Naive thymus-derived CD8-positive, alpha-beta T cell (primary cell): ENCODE data around the gene SLC25A47. TPM values are rescaled to one million over a fixed set of nuclear protein-coding genes. Genes with fewer than 3 reads are reported as not detected.
"Not testable (repeated sequence)": the region's sequence is repeated elsewhere in the genome, so short reads cannot be mapped to it uniquely, and the experiment has no call there.

Source experiments
- ATAC-seq, 2 donors: fragments of 150-1000 bp; cut with Tn5 transposase in 1 of 2; sonication (Bioruptor Pico), chemical (Tn5 transposase) in 1 of 2; 1 replicate in 1 of 2; 2 replicates in 1 of 2; pipeline ENCODE4 v1.10.0; 2021; ENCODE audit warnings: mild to moderate bottlenecking in 2 of 2, moderate library complexity in 2 of 2
- POLR2A ChIA-PET: fragments of 350-600 bp; sonication (Branson Sonifier 250); formaldehyde crosslinking; loops from one replicate; lab custom pipeline; 2021; ENCODE audit warnings: antibody characterized with exemption; lab: Charles Lee
- DNase-seq, 10 donors: peaks; one replicate each; pipeline versions ENCODE4 v3.0.0 to v3.0.0-alpha.2; 2020 to 2022
- H3K27ac Mint-ChIP-seq, 10 donors: one replicate each; pipeline ENCODE4 v1.8.0; 2020 to 2022; ENCODE audit warnings: mild to moderate bottlenecking in 10 of 10, mixed read lengths in 10 of 10, moderate library complexity in 4 of 10, inconsistent platforms in 1 of 10
- H3K27me3 Mint-ChIP-seq, 5 donors: one replicate each; pipeline ENCODE4 v1.8.0; 2021 to 2022; ENCODE audit warnings: mixed read lengths in 5 of 5
- H3K36me3 Mint-ChIP-seq, 3 donors: one replicate each; pipeline ENCODE4 v1.8.0; 2020 to 2022; ENCODE audit warnings: mixed read lengths in 3 of 3, mild to moderate bottlenecking in 2 of 3, inconsistent platforms in 1 of 3
- H3K4me1 Mint-ChIP-seq, 4 donors: one replicate each; pipeline ENCODE4 v1.8.0; 2021 to 2022; ENCODE audit warnings: mixed read lengths in 4 of 4
- H3K4me3 Mint-ChIP-seq, 10 donors: one replicate each; pipeline ENCODE4 v1.8.0; 2020 to 2022; ENCODE audit warnings: mild to moderate bottlenecking in 10 of 10, mixed read lengths in 10 of 10, moderate library complexity in 6 of 10, inconsistent platforms in 1 of 10
- H3K9me3 Mint-ChIP-seq, 9 donors: one replicate each; pipeline ENCODE4 v1.8.0; 2020 to 2022; ENCODE audit warnings: mixed read lengths in 9 of 9, mild to moderate bottlenecking in 3 of 9, inconsistent platforms in 1 of 9, moderate library complexity in 1 of 9
- polyA plus RNA-seq, 3 donors: library from polyadenylated mRNA; unstranded; fragments of 300-500 nt; fragmentation: Illumina TruSeq; gene quantifications; one replicate each; pipeline ENCODE4 v1.2.3, GENCODE V29; 2021
- total RNA-seq, 8 experiments: library from RNA in 2 of 8; stranded (reverse) in 2 of 8; gene quantifications; one replicate each; pipeline ENCODE4 v1.2.3 and lab custom pipeline; 2021 to 2026

Gene SLC25A47
- total and polyA plus RNA-seq, 5 experiments from 2014 or later, result not detected

- Mint-ChIP-seq H3K27me3 (no peaks in the 10 kb centered on the region), H3K9me3 (no peaks in the 10 kb centered on the region), H3K4me1 (peaks cover 0 to 23% (median 2%) of the 10 kb centered on the region in 4 donors), H3K36me3 (no peaks in the 10 kb centered on the region), H3K27ac (no peak overlapping the region), H3K4me3 (no peak overlapping the region)
- ATAC-seq (no peak), DNase-seq (no peak)
- POLR2A ChIA-PET, result interaction anchor here (1.7 kb wide), 1 partner anchor 10 kb away, joined by 5 read pairs; no protein-coding TSS in a partner anchor
These were observed 30.2 kb upstream of the SLC25A47 start for GRCh38 chr14:100292776-100293461.

GRCh38 chr14:100293497-100294212 is 29.5 kb upstream of the SLC25A47 start:
- POLR2A ChIA-PET, result interaction anchor here (1.7 kb wide), 1 partner anchor 10 kb away, joined by 5 read pairs; no protein-coding TSS in a partner anchor
- Mint-ChIP-seq H3K4me3 (no peak overlapping the region), H3K27ac (no peak overlapping the region)

GRCh38 chr14:100294213-100294962 is 28.8 kb upstream of the SLC25A47 start:
- DNase-seq (no peak), ATAC-seq (no peak)
- POLR2A ChIA-PET, result interaction anchor here (1.0 kb wide), 1 partner anchor 13 kb away, joined by 3 read pairs; no protein-coding TSS in a partner anchor
- H3K4me3 Mint-ChIP-seq, result no peak overlapping the region
- H3K9me3 Mint-ChIP-seq, result no peaks in the 10 kb centered on the region
- peaks cover 0 to 24% (median 4%) of the 10 kb centered on the region in 4 donors for H3K4me1 Mint-ChIP-seq
- H3K36me3 Mint-ChIP-seq, result no peaks in the 10 kb centered on the region
- no peaks in the 10 kb centered on the region for H3K27me3 Mint-ChIP-seq
- H3K27ac Mint-ChIP-seq, result peak overlapping the region in 1 of 10 donors; percentile 15

More at GRCh38 chr14:100293497-100294212, 29.5 kb upstream of the SLC25A47 start:
- H3K4me1 Mint-ChIP-seq, result peaks cover 0 to 24% (median 4%) of the 10 kb centered on the region in 4 donors
- no peak for ATAC-seq
- H3K9me3 Mint-ChIP-seq, result no peaks in the 10 kb centered on the region
- no peaks in the 10 kb centered on the region for H3K27me3 Mint-ChIP-seq
- no peak for DNase-seq
- no peaks in the 10 kb centered on the region for H3K36me3 Mint-ChIP-seq

GRCh38 chr14:100294963-100295330 is 28.2 kb upstream of the SLC25A47 start:
- Mint-ChIP-seq H3K36me3 (no peaks in the 10 kb centered on the region), H3K27me3 (no peaks in the 10 kb centered on the region), H3K4me3 (no peak overlapping the region), H3K4me1 (peaks cover 0 to 24% (median 4%) of the 10 kb centered on the region in 4 donors), H3K9me3 (no peaks in the 10 kb centered on the region), H3K27ac (peak overlapping the region in 2 of 10 donors; percentile 15 to 55)
- ATAC-seq (no peak), DNase-seq (no peak)
- POLR2A ChIA-PET, result interaction anchor here (1.0 kb wide), 1 partner anchor 12 kb away, joined by 3 read pairs; no protein-coding TSS in a partner anchor

- H3K4me1 Mint-ChIP-seq, result peaks cover 0 to 24% (median 4%) of the 10 kb centered on the region in 4 donors
- H3K9me3 Mint-ChIP-seq, result no peaks in the 10 kb centered on the region
- no peaks in the 10 kb centered on the region for H3K36me3 Mint-ChIP-seq
- ATAC-seq (no peak), DNase-seq (peak in 1 of 10 donors; percentile 41)
- no peaks in the 10 kb centered on the region for H3K27me3 Mint-ChIP-seq
- POLR2A ChIA-PET, result interaction anchor here (1.0 kb wide), 1 partner anchor 11 kb away, joined by 3 read pairs; no protein-coding TSS in a partner anchor
- no peak overlapping the region for H3K4me3 Mint-ChIP-seq
- no peak overlapping the region for H3K27ac Mint-ChIP-seq
These were observed 27.6 kb upstream of the SLC25A47 start for GRCh38 chr14:100295376-100296105.

GRCh38 chr14:100296106-100296651 is 27.0 kb upstream of the SLC25A47 start:
- Mint-ChIP-seq H3K27me3 (no peaks in the 10 kb centered on the region), H3K27ac (peak overlapping the region in 2 of 10 donors; percentile 3 to 63), H3K9me3 (no peaks in the 10 kb centered on the region), H3K4me3 (no peak overlapping the region), H3K4me1 (peaks cover 0 to 24% (median 3%) of the 10 kb centered on the region in 4 donors), H3K36me3 (no peaks in the 10 kb centered on the region)
- peak in 1 of 10 donors; percentile 22 for DNase-seq
- POLR2A ChIA-PET, result no interaction called here
- no peak for ATAC-seq

GRCh38 chr14:100296729-100297128 is 26.4 kb upstream of the SLC25A47 start:
- ATAC-seq, H3K9me3 Mint-ChIP-seq, POLR2A ChIA-PET, H3K27ac Mint-ChIP-seq, H3K27me3 Mint-ChIP-seq, H3K36me3 Mint-ChIP-seq: not testable (repeated sequence)
- peaks cover 0 to 24% (median 3%) of the 10 kb centered on the region in 4 donors for H3K4me1 Mint-ChIP-seq
- peak overlapping the region in 1 of 10 donors; percentile 6 for H3K4me3 Mint-ChIP-seq
- peak in 1 of 10 donors; percentile 38 for DNase-seq

- Mint-ChIP-seq H3K36me3 (no peaks in the 10 kb centered on the region), H3K27ac (peak overlapping the region in 2 of 10 donors; percentile 6 to 48), H3K4me1 (peaks cover 0 to 24% (median 3%) of the 10 kb centered on the region in 4 donors), H3K27me3 (no peaks in the 10 kb centered on the region), H3K4me3 (peak overlapping the region in 1 of 10 donors; percentile 50), H3K9me3 (no peaks in the 10 kb centered on the region)
- DNase-seq (peak in 1 of 10 donors; percentile 64), ATAC-seq (peak in 1 of 2 donors; percentile 39)
- POLR2A ChIA-PET, result no interaction called here
These were observed 25.5 kb upstream of the SLC25A47 start for GRCh38 chr14:100297320-100298300.

- POLR2A ChIA-PET, result no interaction called here
- Mint-ChIP-seq H3K9me3 (no peaks in the 10 kb centered on the region), H3K27me3 (no peaks in the 10 kb centered on the region), H3K27ac (no peak overlapping the region), H3K4me1 (peaks cover 0 to 24% (median 9%) of the 10 kb centered on the region in 4 donors), H3K36me3 (no peaks in the 10 kb centered on the region), H3K4me3 (no peak overlapping the region)
- DNase-seq, result peak in 1 of 10 donors; percentile 63
- no peak for ATAC-seq
These were observed 24.4 kb upstream of the SLC25A47 start for GRCh38 chr14:100298551-100299237.

GRCh38 chr14:100299238-100299560 is 23.9 kb upstream of the SLC25A47 start:
- Mint-ChIP-seq H3K27ac (no peak overlapping the region), H3K4me1 (peaks cover 1 to 24% (median 12%) of the 10 kb centered on the region in 4 donors), H3K27me3 (no peaks in the 10 kb centered on the region), H3K9me3 (no peaks in the 10 kb centered on the region), H3K36me3 (no peaks in the 10 kb centered on the region), H3K4me3 (no peak overlapping the region)
- POLR2A ChIA-PET, result no interaction called here
- DNase-seq (no peak), ATAC-seq (no peak)
